Renal pelvis (tissue), 4 donors: ENCODE data around the gene HS2ST1. TPM values are rescaled to one million over a fixed set of nuclear protein-coding genes. Genes with fewer than 3 reads are reported as not detected.

Experiments
- DNase-seq: peaks from one replicate; pipeline ENCODE4 v3.0.0-alpha.2; 2013
- polyA plus RNA-seq, 3 donors: library from polyadenylated mRNA; unstranded; fragments of 120-200 nt; gene quantifications; one replicate each; pipeline ENCODE4 v1.2.1, GENCODE V29; 2013; ENCODE audit not compliant: insufficient read length in 3 of 3

The HS2ST1 gene
- polyA plus RNA-seq, 3 donors = 37.7 to 42.8 (median 41.7) TPM

DNA sequence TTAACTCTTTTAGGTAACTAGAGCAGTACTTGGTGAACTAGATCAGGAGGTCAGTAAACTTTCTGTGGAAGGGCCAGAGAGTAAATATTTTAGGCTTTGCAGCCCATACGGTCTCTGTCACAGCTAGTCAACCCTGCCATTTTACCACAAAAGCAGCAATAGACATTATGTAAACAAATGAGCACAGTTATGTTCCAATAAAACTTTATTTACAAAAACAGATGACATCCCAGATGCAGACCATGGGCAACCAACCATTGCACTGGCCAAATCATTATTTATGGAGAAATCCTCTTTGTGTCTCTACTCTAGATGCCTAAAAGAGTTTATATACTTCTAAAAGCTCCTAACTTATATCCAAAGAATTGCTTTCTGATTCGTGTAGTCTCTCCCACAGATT lies 192.4 kb downstream of the HS2ST1 start:
- no peak for DNase-seq

DNA sequence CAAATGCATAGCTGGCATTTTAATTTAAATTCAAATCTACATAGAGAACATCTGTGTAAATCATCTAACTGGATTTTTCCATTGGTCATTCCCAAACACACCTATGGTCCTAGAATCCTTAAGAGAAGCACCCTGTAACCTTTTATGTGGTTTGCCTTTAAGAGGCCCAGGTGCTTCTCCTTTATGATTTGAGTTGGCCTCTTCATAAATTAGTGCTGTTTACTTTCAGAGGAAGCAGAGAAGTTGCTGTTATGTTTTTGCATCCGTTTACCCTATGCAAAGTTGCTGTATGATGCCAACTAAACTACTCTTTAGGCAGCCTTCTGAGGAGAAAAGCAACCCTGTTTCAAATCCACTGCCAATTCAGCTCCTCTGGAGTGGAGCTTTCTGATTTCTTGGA lies 193.8 kb downstream of the HS2ST1 start:
- no peak for DNase-seq

DNA sequence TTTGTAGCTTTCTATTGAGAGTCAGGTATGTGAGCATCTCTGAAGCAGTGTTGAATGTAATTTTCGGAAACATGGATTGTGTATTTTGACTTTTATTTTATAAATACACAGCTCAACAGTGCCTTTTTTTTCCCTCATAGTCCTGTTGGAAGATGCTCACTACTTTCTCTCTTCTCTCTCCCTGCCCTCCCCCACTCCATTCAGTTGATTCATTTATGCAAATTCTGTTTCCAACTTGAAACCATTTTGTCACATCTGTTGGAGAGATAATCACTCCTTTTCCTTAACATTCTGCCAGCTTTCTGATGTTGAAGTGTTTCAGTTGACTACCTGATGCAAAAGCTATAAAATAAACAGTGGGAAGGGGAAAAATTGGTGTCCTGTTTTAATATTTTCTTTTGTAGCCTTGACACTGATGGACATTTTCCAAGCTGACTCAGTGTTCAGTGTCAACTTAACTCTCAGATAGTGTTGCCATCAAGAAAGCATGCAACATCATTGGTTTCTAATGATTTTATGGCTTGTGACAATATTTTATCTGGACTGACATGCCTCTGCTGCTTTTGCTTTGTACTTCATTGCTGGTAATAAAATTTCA lies 194.5 kb downstream of the HS2ST1 start:
- no peak for DNase-seq

DNA sequence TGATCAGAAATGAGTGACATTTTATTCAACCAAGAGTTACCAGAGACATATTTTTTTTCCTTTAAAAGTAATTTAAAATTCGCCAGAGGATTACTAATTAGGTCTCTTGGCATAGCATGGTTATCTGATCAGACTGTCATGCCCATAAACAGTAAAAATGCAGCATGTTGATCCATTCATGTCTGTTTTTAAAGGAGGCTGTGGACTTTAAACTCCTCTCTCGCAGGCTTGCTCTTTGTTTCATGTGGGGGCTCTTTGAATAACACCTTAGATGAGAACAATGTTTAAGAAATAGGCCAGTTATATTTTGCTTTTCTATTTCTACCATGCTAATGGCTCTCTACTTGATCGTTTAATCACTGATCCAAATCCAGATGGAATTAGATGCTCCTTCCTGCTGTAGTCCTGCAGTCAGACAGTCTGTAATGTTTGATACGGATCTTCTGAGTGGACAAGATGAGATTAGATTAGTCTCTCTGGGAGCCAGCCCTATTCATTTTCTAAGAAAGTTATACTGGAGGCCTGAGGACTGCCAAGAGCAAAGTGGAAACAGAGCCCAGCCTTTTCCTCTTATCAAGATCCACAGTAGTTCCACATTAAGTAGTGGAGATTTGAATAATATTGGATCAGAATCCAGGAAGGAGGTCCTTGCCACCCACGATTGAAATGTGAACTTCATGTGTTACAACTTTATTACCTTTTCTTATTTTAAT lies 197.4 kb downstream of the HS2ST1 start:
- no peak for DNase-seq

DNA sequence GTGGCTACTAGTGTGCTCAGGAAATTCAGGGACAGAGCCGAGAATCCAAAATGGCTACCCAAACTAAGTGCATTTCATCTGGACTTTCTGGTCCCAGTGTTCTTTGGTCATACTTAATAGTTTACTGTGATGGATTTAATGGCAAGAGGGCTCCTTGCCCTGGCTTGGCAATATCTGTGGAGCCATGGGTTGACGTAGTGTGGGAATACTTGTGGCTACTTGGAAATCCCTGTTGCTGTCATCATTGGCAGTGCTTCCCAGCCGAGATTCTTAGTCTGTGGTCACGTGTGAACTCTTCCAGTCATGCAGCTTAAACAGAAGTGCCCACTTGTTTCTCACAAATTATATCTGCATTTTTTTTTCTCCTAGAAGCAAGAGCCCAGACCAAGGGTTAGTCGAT lies 198.9 kb downstream of the HS2ST1 start:
- DNase-seq = no peak

DNA sequence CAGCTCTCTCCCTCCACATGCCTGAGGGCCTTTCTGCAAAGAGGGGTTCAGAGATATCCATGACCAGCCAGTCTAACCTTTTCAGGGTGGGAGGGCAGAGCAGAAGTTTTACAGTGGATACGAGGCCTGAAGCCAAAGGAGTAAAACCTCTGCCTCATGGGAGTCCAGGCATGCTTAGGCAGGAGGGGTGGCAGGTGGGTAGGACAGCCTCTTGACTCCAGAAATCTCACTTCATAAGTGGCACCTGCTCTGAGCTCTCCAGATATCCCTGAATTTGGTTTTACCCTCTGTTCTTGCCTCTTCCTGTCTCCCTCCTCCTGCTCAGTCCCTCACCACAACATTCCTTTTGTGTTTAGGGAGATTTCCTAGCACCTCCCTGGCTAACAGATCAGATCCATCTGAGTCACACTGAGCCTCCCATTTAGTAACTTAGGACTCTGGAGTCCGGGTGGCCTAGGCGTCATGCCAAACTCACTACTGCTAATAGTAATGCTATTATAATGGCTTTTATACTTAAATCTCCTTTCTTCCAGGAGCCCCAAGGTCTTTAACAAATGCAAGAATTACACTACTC lies 201.0 kb downstream of the HS2ST1 start:
- DNase-seq = no peak

DNA sequence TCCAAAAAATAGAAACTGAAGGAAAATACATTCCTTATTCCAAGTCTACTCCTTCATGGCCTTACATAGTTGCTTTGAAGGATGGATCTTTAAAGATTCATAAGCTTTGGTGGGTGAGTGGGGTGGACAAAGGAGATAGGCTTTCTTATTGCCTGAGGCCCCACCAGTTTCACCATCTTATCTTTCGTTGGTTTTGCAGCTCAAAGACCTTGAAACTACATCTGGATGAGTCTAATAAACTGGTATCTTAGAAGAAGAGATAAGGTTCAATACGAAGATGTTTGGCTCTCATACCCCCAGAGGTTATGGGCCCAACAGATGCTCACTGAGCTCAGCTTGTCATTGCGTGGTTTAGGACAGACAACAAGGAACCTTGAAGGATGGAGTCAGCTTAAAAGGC lies 201.5 kb downstream of the HS2ST1 start:
- DNase-seq = no peak

DNA sequence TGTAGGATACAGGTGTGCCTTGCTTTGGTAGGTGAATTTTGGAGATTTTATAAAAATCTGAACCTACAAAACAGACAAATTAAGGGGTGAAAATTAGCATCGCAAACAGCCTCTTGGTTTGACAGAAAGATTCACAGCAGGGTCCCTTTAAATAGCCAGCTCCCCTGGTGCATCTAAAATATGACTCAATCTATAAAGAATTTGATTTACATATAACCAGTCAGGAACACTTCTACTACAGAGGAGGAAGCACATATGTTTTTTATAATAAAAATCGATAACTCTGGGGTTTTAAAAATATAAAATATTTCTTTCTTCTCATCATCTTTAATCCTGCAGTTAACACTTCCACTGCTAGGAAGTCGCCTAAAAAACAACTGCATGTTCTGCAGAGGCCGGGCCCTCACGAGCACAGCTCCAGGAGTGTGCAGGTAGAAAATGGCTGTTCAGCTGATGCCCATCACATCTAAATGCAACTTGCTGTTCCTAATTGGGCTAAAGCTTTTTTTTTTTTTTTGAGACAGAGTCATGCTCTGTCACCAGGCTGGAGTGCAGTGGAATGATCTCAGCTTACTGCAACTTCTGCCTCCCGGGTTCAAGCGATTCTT lies 203.4 kb downstream of the HS2ST1 start:
- DNase-seq = no peak

DNA sequence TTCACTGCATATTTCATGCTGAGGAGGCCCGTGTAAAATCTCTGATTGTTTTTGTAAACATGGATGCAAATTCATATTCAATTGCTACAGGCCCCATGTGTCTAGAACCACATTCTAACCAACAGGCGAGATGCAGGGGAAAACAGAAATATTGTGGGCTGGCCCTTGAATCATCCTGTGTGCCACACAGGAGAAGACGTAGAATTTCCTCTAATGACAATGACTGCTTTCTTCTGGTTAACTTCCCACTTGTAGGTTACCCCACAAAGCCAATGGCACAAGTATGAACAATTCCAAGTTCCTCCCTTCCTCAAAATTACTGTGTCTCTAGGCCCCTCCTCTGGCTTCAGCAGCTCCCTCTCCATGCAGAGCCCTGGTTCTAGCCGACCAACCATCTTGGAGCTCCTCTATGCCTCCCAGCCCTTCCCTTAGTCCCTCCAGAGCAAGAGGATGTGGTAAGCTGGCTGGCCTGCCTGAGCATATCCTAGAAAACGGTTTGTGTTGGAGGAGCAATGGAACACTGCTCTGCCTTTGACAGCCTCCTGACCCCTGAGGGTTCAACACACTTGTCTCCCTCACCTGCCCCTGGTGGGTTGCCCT lies 205.2 kb downstream of the HS2ST1 start:
- no peak for DNase-seq

DNA sequence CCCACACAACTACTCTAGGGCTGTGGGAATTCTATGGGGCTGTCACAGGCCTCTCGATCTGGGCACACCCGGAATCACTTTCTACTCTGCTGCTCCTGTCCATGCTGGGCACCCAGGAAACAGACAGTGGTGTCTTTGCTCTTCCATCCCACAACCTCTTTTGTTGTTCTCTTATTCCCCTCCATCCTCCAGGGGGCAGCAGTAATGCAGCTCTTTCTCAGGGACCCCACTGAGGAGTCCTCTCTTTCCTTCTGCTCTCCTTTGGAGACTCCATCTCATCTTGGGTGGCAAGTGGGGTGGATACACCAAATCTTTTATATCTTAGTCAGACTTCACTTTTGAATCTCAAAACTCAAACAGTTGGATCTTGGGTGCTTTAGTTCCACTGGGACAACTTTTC lies 206.3 kb downstream of the HS2ST1 start:
- DNase-seq = no peak

DNA sequence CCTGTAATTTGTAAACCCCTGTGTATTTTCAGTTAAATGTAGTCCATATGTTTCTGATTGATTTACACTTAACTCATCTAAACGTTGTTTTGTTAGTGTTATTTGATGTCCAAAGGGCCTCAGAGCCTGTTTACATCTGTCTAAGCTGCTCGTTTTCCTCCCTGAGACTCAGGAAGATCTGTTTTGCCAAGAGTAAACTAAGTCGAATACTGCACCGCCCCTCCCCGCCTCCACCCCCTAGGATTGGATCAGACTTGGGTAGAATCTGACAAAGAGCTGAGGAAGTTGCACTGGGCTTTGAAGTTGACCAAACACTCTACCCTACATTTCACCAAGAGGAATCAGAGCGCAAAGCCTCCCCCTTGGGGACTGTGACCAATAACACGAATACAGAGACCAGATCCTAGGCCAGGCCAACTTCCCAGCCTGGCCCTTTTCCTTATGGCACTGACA lies 207.3 kb downstream of the HS2ST1 start:
- DNase-seq = peak; percentile 45

DNA sequence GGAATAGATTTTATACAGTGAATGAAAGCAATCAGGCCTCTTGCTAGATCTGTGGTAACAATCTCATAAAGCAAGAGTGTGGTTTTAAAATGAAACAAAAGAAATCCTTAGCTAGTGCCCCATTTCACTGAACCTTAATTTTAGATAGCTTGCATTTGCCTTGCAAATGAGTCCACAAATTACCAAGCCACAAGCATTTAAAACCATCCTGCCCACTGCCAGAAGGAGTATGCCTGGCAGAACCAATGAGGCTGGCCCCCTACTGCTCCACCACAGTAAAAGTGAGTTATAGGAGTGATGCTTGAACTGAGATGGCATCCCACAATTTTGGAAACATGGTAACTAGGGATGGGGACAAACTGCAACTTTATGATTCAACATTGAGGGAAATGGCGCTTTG lies 207.8 kb downstream of the HS2ST1 start:
- no peak for DNase-seq

DNA sequence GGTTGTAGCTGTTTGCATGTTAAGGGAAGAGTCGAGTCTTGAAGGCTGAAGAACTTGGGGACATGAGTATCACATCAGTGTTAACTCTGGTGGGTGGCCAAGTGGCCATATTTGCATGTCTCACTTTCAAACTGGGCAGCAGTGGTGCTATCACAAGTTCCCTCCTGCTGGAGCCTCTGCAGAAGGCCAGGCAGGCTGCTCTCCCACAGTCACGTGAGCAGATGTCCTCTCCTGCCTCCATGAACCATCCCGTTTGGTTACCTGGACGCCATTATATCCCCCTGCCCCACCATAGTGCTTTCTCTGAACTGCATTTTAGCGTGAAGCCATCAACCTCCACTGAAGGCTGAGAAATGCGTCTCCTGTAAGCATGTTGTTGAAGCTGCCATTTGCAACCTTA lies 209.2 kb downstream of the HS2ST1 start:
- no peak for DNase-seq

DNA sequence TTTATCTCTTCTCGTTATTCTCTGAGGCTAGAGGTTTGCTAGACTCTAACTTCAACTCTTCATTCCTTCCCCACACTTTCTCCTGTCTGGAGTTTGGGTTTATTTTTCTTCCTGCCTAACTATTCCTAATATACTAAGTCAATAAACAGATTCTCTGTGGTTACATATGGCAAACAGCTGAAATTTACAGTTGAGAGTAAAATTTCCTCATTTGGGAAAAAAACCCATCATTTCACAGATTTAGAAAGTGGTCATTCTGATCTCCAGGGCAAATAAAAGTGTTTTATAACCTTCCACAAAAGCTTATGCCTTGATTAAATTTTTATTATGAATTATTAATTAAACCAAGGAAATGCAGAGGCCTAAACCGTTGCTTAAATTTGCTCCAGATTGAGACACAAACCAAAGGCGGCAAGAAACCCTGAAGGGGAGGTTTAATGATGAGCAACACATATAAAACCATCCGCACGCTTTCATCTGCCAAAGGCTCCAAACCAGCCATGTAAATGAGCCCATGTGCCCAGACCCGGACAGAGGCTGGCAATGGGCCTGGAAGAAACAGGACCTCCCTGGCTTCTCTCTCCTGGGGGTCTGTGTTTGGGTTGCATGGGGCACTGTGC lies 212.6 kb downstream of the HS2ST1 start:
- DNase-seq = no peak

DNA sequence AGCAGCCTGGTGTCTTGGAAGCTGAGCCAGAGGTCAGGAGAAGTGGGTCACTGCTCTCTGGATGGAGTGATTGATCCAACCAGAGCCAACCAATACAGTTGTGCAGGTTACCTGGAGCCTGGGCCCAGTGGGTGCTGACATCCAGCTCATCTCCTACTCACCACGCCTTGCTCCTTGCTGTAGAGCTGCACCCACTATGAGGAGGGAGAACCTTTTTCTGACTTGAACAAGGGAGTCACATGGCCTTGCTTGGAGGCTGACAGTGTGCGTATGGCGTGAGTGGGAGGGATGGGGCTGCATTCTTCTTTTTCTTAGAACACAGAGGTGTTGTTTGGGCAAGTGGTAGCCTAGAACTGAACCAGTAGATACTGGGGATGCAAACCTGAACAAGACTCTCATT lies 213.1 kb downstream of the HS2ST1 start:
- no peak for DNase-seq

DNA sequence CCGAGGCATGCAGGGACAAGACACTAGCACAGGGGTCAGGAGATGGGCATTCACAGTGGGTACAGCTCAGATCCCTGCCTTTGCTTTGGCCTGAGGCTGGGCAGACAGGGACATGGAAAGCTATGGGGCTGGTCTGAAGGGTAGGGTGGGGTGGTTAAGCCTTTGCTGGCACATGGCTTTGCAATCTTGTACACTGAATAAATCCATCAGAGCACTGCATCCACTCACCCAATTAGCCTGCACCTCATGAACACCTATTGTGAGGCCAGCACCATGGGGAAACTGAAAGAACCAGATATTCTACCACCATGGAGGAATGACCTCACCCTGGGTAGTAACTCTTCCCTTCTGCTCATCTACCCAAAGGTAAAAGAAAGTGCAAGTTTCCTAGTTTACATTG lies 214.6 kb downstream of the HS2ST1 start:
- no peak for DNase-seq

DNA sequence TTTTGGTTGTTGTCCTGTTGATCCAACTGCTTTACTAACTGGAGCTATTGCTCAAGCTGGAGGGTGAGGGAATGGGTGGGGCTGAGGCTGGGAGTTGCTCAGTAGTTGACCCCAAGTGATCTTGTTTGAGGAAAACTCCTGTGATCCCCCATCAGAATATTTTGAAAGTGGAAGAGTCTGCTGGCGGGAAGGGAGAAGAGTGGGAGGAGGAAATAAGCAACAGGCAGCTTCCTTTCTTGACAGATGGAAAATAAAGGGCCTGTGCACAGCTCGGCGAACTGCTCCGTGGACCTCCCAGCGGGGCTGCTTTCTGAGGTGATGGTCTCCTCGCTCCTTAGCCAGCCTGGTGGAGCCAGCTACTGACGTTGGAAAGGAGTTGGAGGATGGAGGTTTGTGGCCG lies 215.2 kb downstream of the HS2ST1 start:
- no peak for DNase-seq

DNA sequence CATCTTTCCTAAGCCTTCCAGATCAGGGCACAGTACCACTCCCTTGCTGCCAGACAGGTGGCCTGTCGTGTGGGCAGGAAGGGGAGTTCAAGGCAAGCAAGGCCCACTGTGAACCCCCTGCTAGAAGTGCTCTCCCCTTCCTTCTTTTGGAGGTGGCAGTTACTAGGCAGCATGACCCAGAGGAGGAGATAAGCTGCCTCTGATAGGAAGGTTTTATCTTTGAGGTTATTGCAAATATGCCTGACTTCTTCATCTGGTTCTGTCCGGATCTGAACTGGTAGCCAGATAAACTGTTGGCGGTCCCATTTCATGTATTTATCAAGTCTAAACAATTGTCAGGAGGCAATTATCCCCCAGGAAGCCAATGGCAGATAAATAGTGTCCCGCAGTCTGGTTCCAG lies 216.0 kb downstream of the HS2ST1 start:
- DNase-seq = no peak

DNA sequence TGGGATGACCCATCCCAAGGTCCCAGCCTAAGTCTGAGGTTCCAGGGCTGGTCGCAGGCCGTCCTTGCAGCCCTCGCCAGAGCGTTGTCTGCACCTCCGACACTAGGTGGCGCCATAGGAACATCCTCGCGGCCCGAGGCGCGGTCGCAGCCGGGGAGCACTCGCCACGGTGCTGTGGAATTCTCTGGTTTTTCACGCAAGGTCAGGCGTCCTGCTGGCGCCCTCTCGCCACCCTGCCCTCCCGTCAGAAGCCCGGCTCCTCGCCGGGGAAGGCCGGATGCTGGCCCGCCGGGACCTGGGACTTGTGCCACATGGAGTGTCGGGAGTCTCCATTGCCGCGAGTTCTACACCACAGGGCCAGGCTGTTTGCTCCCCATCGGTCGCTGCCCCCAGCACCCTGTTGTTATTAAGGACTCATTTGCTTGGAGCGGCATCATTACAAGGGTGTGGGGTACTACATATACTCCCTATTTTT lies 217.4 kb downstream of the HS2ST1 start:
- DNase-seq = peak; percentile 85

DNA sequence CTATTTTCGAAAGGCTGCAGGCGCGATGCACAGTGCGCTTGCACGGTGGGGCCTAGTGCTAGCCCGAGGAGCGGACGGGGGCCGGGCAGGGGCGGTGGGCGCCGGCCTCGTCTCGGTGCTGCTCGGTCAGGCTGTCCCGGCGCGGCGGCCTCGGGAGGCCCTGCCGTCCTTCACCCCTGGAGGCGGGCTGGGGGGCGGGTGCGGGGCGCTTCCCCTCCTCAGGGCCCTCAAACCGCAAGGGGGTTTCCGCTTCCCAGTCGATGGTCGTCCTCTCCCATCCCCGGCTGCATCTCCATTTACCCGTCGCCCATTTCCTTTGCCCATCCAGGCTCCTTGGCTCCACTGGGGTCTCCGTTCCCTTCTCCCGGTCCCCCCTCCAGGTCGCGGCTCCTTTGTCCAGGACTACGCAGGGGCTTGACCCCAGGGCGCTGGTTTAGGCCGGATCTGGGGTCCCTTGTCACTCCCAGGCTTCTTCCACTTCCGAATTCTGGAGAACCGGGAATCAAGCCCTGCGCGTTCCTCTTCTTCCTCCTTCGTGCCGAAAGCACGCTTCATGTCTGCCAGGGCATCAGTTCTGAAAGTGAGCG lies 217.9 kb downstream of the HS2ST1 start:
- no peak for DNase-seq

DNA sequence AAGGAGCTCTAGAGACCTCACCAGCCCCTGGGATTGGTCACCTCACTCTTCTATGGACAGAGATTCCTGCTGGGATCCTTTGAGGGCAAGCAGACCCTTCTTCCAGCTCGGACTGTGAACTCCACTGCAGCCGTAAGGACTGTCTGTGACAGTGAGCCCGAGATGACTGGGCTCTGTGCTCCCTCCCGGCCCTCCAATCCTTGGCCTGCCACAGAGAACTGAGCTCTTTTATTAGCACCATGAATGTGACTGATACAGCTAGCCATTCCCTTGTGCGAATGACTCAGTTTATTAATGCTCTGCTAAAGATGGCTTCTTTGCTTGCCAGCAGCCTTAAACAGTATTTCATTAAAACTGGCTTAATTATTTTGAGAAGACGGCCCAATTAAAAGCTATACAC lies 219.6 kb downstream of the HS2ST1 start:
- DNase-seq = no peak
